GM10266 (cell line): ENCODE measurements around the gene EEF2KMT.
A peak's percentile ranks its signal among the peaks of the same experiment; 100 is the strongest.

Experiments used
- DNase-seq: peaks from one replicate; pipeline ENCODE4 v3.0.0; 2012; ENCODE audit errors: extremely low spot score
- CTCF ChIP-seq: IDR thresholded peaks from 2 replicates; pipeline ENCODE4 v1.5.1; 2012; ENCODE audit warnings: mild to moderate bottlenecking, low read depth; ENCODE audit not compliant: control insufficient read depth, insufficient read depth; ENCODE audit errors: missing control alignments

EEF2KMT gene

GRCh38 chr16:5066511-5066910 lies 31.1 kb downstream of the EEF2KMT start:
- no peak for TF ChIP-seq CTCF

GRCh38 chr16:5065813-5066212 lies 31.8 kb downstream of the EEF2KMT start, which contains the start of gene C16orf89:
C16orf89 (minus strand) TSS chr16:5065956; CDS start chr16:5065908, 48 bp downstream.
- DNase-seq: no peak
- no peak for TF ChIP-seq CTCF

More at GRCh38 chr16:5066511-5066910, 31.1 kb downstream of the EEF2KMT start:
- no peak for DNase-seq

- DNase-seq: peak; percentile 3
- no peak for TF ChIP-seq CTCF
These were observed 32.3 kb downstream of the EEF2KMT start for GRCh38 chr16:5065326-5065725.

GRCh38 chr16:5064915-5065314 lies 32.7 kb downstream of the EEF2KMT start:
- no peak for TF ChIP-seq CTCF
- DNase-seq: no peak

- peak; percentile 18 for TF ChIP-seq CTCF
- DNase-seq: peak; percentile 13
These were observed 34.5 kb downstream of the EEF2KMT start for GRCh38 chr16:5062790-5063765.

GRCh38 chr16:5062051-5062450 lies 35.5 kb downstream of the EEF2KMT start:
- no peak for TF ChIP-seq CTCF
- peak; percentile 60 for DNase-seq

- peak; percentile 5 for DNase-seq
- TF ChIP-seq CTCF: no peak
These were observed 37.4 kb downstream of the EEF2KMT start for GRCh38 chr16:5060073-5060641.
